Measurements from ENCODE around the gene ARHGAP18.

Gene ARHGAP18

DNA sequence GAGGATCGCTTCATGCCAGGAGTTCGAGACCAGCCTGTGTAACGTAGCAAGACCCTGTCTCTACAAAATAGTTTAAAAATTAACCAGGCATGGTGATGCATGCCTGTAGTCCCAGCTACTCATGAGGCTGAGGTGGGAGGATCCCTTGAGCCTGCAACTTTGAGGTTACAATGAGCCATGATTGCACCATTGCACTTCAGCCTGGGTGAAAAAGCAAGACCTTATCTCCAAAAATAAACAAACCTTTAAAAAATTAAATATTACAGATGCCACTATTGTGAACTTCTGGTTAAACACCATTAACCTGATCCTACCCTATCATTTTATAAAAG, 116.8 kb downstream of the ARHGAP18 start:
- no peak overlapping the region for H3K4me3 ChIP-seq (replicated peaks in 1 of 2; ENCODE audit: low read depth in 2 of 2, low read length in 2 of 2)
- peak; percentile 18 to 60 for DNase-seq (ENCODE audit: low read depth in 2 of 2)
- TF ChIP-seq, protein P1, sequence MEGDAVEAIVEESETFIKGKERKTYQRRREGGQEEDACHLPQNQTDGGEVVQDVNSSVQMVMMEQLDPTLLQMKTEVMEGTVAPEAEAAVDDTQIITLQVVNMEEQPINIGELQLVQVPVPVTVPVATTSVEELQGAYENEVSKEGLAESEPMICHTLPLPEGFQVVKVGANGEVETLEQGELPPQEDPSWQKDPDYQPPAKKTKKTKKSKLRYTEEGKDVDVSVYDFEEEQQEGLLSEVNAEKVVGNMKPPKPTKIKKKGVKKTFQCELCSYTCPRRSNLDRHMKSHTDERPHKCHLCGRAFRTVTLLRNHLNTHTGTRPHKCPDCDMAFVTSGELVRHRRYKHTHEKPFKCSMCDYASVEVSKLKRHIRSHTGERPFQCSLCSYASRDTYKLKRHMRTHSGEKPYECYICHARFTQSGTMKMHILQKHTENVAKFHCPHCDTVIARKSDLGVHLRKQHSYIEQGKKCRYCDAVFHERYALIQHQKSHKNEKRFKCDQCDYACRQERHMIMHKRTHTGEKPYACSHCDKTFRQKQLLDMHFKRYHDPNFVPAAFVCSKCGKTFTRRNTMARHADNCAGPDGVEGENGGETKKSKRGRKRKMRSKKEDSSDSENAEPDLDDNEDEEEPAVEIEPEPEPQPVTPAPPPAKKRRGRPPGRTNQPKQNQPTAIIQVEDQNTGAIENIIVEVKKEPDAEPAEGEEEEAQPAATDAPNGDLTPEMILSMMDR (IDR thresholded peaks at IDR 0.05; ENCODE audit: low read depth, low read length), result no peak

DNA sequence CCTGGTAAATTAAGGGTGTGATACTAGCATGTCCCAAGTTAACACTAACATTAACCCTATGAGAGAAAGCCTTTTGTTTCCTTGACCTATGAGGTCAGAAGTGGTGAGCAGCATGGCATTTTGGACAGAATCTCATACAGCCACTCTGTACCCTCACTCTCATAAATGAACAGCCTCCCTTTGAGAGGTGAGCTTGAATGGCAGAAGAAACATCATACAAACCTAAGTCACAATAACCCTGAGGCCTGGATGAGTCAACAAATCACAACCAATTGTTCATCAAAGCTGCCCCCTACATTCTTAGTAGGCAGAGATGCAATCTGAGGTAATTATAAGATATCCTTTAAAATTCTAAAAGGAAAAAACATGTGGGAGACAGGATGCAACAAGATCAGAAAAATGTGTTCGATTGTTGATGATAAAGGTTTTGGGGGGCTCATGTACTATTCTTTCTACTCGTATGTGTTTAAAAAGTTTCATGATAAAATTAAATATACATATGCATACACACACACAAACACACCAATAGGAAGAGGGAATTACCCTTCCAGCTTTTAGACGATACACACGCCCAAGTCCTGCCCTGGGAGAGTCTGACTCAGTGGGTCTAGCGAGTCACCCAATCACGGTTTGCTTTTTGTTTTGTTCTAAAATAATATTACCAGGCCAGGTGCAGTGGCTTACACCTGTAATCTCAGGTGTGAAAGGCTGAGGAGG, 117.3 kb downstream of the ARHGAP18 start:
- peak in 1 of 2 donors; percentile 31 for DNase-seq (ENCODE audit: low read depth in 2 of 2)
- no peak overlapping the region for H3K4me3 ChIP-seq (replicated peaks in 1 of 2; ENCODE audit: low read depth in 2 of 2, low read length in 2 of 2)
- TF ChIP-seq, protein P1 (IDR thresholded peaks at IDR 0.05; ENCODE audit: low read depth, low read length), result no peak

GRCh38 chr6:129590408-129591022, 119.5 kb downstream of the ARHGAP18 start:
- TF ChIP-seq, protein P1 (IDR thresholded peaks at IDR 0.05; ENCODE audit: low read depth, low read length), result no peak
- no peak overlapping the region for H3K4me3 ChIP-seq (replicated peaks in 1 of 2; ENCODE audit: low read depth in 2 of 2, low read length in 2 of 2)
- DNase-seq (ENCODE audit: low read depth in 2 of 2), result peak; percentile 27 to 84

- no peak overlapping the region for H3K4me3 ChIP-seq (replicated peaks in 1 of 2; ENCODE audit: low read depth in 2 of 2, low read length in 2 of 2)
- TF ChIP-seq, protein P1 (IDR thresholded peaks at IDR 0.05; ENCODE audit: low read depth, low read length), result no peak
Observed at GRCh38 chr6:129586815-129587214, 123.2 kb downstream of the ARHGAP18 start.

GRCh38 chr6:129583866-129584265, 126.1 kb downstream of the ARHGAP18 start:
- H3K4me3 ChIP-seq (replicated peaks in 1 of 2; ENCODE audit: low read depth in 2 of 2, low read length in 2 of 2), result no peak overlapping the region
- no peak for DNase-seq (ENCODE audit: low read depth in 2 of 2)
- TF ChIP-seq, protein P1 (IDR thresholded peaks at IDR 0.05; ENCODE audit: low read depth, low read length), result no peak

More at GRCh38 chr6:129586815-129587214, 123.2 kb downstream of the ARHGAP18 start:
- DNase-seq (ENCODE audit: low read depth in 2 of 2), result no peak

- no peak overlapping the region for H3K4me3 ChIP-seq (replicated peaks in 1 of 2; ENCODE audit: low read depth in 2 of 2, low read length in 2 of 2)
- no peak for DNase-seq (ENCODE audit: low read depth in 2 of 2)
- TF ChIP-seq, protein P1 (IDR thresholded peaks at IDR 0.05; ENCODE audit: low read depth, low read length), result no peak
Observed at GRCh38 chr6:129578315-129578714, 131.7 kb downstream of the ARHGAP18 start.
